Ishikawa (cell line): ENCODE results near the gene ESPN.

Experiments
- CEBPB ChIP-seq: IDR thresholded peaks from 2 replicates; pipeline ENCODE4 v1.6.1; 2012
- CREB1 ChIP-seq: IDR thresholded peaks from 2 replicates; pipeline ENCODE4 v1.6.1; 2012; ENCODE audit warnings: low read depth
- EGR1 ChIP-seq: IDR thresholded peaks from 2 replicates; pipeline ENCODE4 v1.6.1; 2012
- EP300 ChIP-seq: IDR thresholded peaks from 2 replicates; pipeline ENCODE4 v1.6.1; 2012; ENCODE audit warnings: borderline replicate concordance
- FOXM1 ChIP-seq: IDR thresholded peaks from 2 replicates; pipeline ENCODE4 v1.6.1; 2012; ENCODE audit warnings: low read depth, borderline replicate concordance
- MAX ChIP-seq: IDR thresholded peaks from 2 replicates; pipeline ENCODE4 v1.6.1; 2012
- NFIC ChIP-seq: IDR thresholded peaks from 2 replicates; pipeline ENCODE4 v1.6.1; 2012
- RAD21 ChIP-seq: IDR thresholded peaks from 2 replicates; pipeline ENCODE4 v1.6.1; 2012; ENCODE audit warnings: low read depth
- TAF1 ChIP-seq: IDR thresholded peaks from 2 replicates; pipeline ENCODE4 v1.6.1; 2012; ENCODE audit warnings: low read depth, mild to moderate bottlenecking
- TCF12 ChIP-seq: IDR thresholded peaks from 2 replicates; pipeline ENCODE4 v1.6.1; 2012; ENCODE audit warnings: low read depth
- TEAD4 ChIP-seq: IDR thresholded peaks from 2 replicates; pipeline ENCODE4 v1.6.1; 2012
- USF1 ChIP-seq: IDR thresholded peaks from 2 replicates; pipeline ENCODE4 v1.6.1; 2012
- YY1 ChIP-seq: IDR thresholded peaks from 2 replicates; pipeline ENCODE4 v1.6.1; 2012; ENCODE audit warnings: low read depth
- ZBTB7A ChIP-seq: IDR thresholded peaks from 2 replicates; pipeline ENCODE4 v1.6.1; 2012; ENCODE audit warnings: low read depth
- TF ChIP-seq, protein P1 (sequence below): IDR thresholded peaks from 2 replicates; pipeline ENCODE4 v1.6.1; 2012; ENCODE audit warnings: low read depth, mild to moderate bottlenecking

Gene ESPN

DNA sequence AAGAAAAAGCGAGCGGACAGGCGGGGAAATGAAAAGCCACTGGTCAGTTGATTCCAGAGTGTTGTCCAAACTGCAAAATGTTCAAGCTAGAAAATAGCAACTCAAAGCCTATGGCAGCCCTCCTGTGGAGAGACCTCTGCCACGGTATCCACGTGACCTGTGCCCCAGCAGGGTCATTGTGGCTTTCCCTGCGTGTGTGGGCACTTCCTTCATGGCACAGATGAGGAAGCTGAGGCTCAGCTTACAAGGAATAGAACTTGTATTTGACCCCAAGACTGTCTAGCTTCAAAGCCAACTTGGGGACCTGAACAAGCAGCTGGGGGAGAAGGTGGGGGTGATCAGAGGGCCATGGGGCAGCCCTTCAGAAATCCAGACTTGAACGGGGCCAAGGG is 82.5 kb downstream of the ESPN start:
- no peak for TF ChIP-seq NFIC
- no peak for TF ChIP-seq TCF12
- no peak for TF ChIP-seq ZBTB7A
- no peak for TF ChIP-seq EGR1

DNA sequence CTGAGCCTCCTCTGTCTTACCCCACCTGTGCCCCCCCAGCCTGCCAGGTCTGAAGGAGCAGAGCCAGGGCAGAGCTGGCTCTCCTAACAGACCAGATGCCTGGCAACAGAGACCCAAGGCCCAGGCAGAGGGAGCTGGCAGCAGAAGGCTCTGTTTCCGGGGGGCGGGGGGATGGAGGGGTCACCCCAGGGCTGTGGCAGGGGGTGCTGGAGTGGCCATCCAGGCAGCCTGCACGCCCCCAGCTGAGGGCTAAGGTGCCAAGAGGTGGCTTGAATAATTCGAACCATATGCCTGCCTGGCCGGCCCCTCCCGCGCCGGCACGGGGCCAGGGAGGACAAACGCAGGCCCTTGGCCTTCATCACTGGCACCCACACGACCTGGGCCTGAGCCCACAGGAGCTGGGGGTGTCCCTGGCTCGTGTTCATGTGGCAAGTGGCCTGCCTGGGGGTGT is 82.9 kb downstream of the ESPN start:
- TF ChIP-seq FOXM1, result no peak
- TF ChIP-seq RAD21, result no peak
- no peak for TF ChIP-seq CEBPB
- no peak for TF ChIP-seq CREB1
- no peak for TF ChIP-seq YY1
- TF ChIP-seq MAX, result no peak
- no peak for TF ChIP-seq EGR1
- TF ChIP-seq, protein P1, sequence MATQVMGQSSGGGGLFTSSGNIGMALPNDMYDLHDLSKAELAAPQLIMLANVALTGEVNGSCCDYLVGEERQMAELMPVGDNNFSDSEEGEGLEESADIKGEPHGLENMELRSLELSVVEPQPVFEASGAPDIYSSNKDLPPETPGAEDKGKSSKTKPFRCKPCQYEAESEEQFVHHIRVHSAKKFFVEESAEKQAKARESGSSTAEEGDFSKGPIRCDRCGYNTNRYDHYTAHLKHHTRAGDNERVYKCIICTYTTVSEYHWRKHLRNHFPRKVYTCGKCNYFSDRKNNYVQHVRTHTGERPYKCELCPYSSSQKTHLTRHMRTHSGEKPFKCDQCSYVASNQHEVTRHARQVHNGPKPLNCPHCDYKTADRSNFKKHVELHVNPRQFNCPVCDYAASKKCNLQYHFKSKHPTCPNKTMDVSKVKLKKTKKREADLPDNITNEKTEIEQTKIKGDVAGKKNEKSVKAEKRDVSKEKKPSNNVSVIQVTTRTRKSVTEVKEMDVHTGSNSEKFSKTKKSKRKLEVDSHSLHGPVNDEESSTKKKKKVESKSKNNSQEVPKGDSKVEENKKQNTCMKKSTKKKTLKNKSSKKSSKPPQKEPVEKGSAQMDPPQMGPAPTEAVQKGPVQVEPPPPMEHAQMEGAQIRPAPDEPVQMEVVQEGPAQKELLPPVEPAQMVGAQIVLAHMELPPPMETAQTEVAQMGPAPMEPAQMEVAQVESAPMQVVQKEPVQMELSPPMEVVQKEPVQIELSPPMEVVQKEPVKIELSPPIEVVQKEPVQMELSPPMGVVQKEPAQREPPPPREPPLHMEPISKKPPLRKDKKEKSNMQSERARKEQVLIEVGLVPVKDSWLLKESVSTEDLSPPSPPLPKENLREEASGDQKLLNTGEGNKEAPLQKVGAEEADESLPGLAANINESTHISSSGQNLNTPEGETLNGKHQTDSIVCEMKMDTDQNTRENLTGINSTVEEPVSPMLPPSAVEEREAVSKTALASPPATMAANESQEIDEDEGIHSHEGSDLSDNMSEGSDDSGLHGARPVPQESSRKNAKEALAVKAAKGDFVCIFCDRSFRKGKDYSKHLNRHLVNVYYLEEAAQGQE, result no peak
- no peak for TF ChIP-seq EP300
- TF ChIP-seq USF1, result no peak
- TF ChIP-seq TAF1, result no peak
- TF ChIP-seq TEAD4, result no peak
- TF ChIP-seq NFIC, result no peak
- no peak for TF ChIP-seq TCF12
- TF ChIP-seq ZBTB7A, result no peak

DNA sequence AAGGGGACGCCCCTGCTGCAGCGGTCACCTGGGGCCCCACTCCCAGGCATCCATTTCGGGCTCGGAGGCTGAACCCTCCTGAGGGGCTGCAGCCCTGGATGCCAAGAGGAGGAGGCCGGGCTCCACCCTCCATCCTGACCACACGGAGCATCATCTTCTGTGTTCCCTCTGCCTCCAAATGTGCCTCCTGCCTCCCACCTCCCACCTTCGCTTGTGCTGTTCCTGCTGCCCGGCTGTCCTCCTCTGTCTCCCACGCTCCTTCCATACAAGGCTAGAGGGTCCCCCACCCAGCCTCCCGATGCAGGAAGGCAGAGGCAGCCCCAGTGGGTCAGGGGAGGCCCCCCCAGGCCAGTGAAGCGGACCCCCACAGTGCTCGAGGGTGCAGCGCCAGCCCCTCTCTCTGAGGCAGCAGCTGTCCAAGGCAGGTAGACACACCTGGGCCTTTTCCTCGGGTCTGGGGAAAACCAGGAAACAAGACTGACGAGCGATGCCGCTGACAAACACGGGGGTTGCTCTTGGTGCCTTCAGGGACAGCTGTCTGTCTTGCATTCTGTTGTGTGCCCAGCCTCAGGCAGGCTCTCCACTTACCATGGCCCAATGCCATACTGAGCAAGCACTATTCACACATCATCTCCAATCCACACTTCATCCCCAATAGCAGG is 83.7 kb downstream of the ESPN start:
- no peak for TF ChIP-seq RAD21
- TF ChIP-seq CREB1, result no peak
- no peak for TF ChIP-seq TCF12
- no peak for TF ChIP-seq FOXM1
- no peak for TF ChIP-seq EGR1
- TF ChIP-seq CEBPB, result no peak
- no peak for TF ChIP-seq MAX
- no peak for TF ChIP-seq USF1
- no peak for TF ChIP-seq TAF1
- TF ChIP-seq TEAD4, result no peak
- no peak for TF ChIP-seq ZBTB7A
- no peak for TF ChIP-seq YY1
- no peak for TF ChIP-seq NFIC
- no peak for TF ChIP-seq EP300
- TF ChIP-seq, protein P1, result no peak

- TF ChIP-seq ZBTB7A (no peak), FOXM1 (no peak)
These were observed 84.2 kb downstream of the ESPN start for GRCh38 chr1:6508816-6509189.

GRCh38 chr1:6509220-6509918 is 84.8 kb downstream of the ESPN start:
- TF ChIP-seq CEBPB (no peak), FOXM1 (no peak), EGR1 (no peak), NFIC (no peak), TAF1 (no peak), ZBTB7A (no peak), USF1 (no peak), YY1 (no peak), TEAD4 (no peak), EP300 (no peak), MAX (no peak), TCF12 (no peak), RAD21 (no peak)
- TF ChIP-seq, protein P1, result no peak
